Ascending aorta (tissue), 2 donors: ENCODE data around the gene PPP4R3B. TPM values are rescaled to one million over a fixed set of nuclear protein-coding genes. Genes with fewer than 3 reads are reported as not detected.
"Not testable (repeated sequence)": the region's sequence is repeated elsewhere in the genome, so short reads cannot be mapped to it uniquely, and the experiment has no call there.

Experiments
- DNase-seq, 2 donors: peaks; one replicate each; pipeline ENCODE4 v3.0.0-alpha.2; 2019; ENCODE audit warnings: low spot score in 2 of 2
- H3K27ac ChIP-seq, 2 donors: fragments of 200-600 bp; sonication (generic); one replicate each; pipeline ENCODE4 v1.5.1; 2016 to 2017; ENCODE audit warnings: mild to moderate bottlenecking in 1 of 2
- H3K27me3 ChIP-seq: fragments of 200-600 bp; sonication (generic); one replicate; pipeline ENCODE4 v1.5.1; 2017
- H3K36me3 ChIP-seq, 2 donors: fragments of 200-600 bp; sonication (generic); one replicate each; pipeline ENCODE4 v1.5.1; 2016
- H3K4me1 ChIP-seq, 2 donors: fragments of 200-600 bp; sonication (generic); one replicate each; pipeline ENCODE4 v1.5.1; 2016 to 2017; ENCODE audit warnings: mild to moderate bottlenecking in 1 of 2
- H3K4me3 ChIP-seq, 2 donors: fragments of 200-600 bp; sonication (generic); one replicate each; pipeline ENCODE4 v1.5.1; 2016 to 2017; ENCODE audit warnings: mild to moderate bottlenecking in 1 of 2
- H3K9me3 ChIP-seq, 2 donors: fragments of 200-600 bp; sonication (generic); one replicate each; pipeline ENCODE4 v1.5.1; 2016
- CTCF ChIP-seq, 3 experiments: fragments of 200-600 bp in 2 of 3; fragments of 450-650 bp in 1 of 3; sonication (generic) in 2 of 3; IDR thresholded peaks; one replicate each; pipeline ENCODE4 v1.5.1; 2016 to 2019; ENCODE audit warnings: antibody characterized with exemption in 3 of 3, mild to moderate bottlenecking in 1 of 3, moderate library complexity in 1 of 3
- intact Hi-C: fragments of 100-400 bp; cut with DNase I; formaldehyde crosslinking; loops from one replicate; pipeline ENCODE4 v1.15.1; 2023
- total RNA-seq: library from RNA; depleted of rRNA; stranded (reverse); fragments of >200 nt; gene quantifications from one replicate; pipeline ENCODE4 v1.1.0, GENCODE V29; 2016

The PPP4R3B gene
- total RNA-seq, 1 donor from 2014 or later: 18.2 TPM

GRCh38 chr2:55550368-55551102, 66.9 kb downstream of the PPP4R3B start:
- H3K4me3 ChIP-seq: no peak overlapping the region
- no peak for DNase-seq
- no peak for TF ChIP-seq CTCF (IDR thresholded peaks at IDR 0.05)
- peaks cover 15 to 35% of the 10 kb centered on the region in 2 donors for H3K36me3 ChIP-seq
- no peaks in the 10 kb centered on the region for H3K4me1 ChIP-seq
- no peaks in the 10 kb centered on the region for H3K27me3 ChIP-seq
- H3K27ac ChIP-seq: no peak overlapping the region
- H3K9me3 ChIP-seq: no peaks in the 10 kb centered on the region
- intact Hi-C loops: no loop called here

DNA sequence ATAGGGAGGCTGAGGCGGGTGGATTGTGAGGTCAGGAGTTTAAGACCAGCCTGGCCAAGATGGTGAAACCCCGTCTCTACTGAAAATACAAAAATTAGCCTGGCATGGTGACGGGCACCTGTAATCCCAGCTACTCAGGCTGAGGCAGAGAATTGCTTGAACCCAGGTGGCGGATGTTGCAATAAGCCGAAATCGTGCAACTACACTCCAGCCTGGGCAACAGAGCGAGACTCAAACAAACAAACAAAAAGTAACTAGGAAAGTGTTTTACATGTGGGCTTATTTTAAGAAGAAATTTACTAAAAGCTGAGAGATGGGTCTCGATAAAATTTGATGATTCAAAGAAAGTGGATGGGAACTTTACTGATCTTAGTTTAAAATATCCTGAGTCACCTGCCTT, 69.7 kb downstream of the PPP4R3B start:
- intact Hi-C loops, H3K9me3 ChIP-seq, H3K4me1 ChIP-seq, H3K4me3 ChIP-seq, DNase-seq, H3K27me3 ChIP-seq, H3K27ac ChIP-seq: not testable (repeated sequence)
- H3K36me3 ChIP-seq: peaks cover 33 to 43% of the 10 kb centered on the region in 2 donors

GRCh38 chr2:55547001-55547400, 70.4 kb downstream of the PPP4R3B start:
- TF ChIP-seq CTCF (IDR thresholded peaks at IDR 0.05): no peak
- no peak overlapping the region for H3K4me3 ChIP-seq
- H3K9me3 ChIP-seq: no peaks in the 10 kb centered on the region
- H3K4me1 ChIP-seq: no peaks in the 10 kb centered on the region
- no peak overlapping the region for H3K27ac ChIP-seq
- H3K36me3 ChIP-seq: peaks cover 33 to 41% of the 10 kb centered on the region in 2 donors
- no peak for DNase-seq
- intact Hi-C loops: no loop called here
- H3K27me3 ChIP-seq: no peaks in the 10 kb centered on the region

GRCh38 chr2:55530539-55531081, 86.8 kb downstream of the PPP4R3B start:
- TF ChIP-seq CTCF (IDR thresholded peaks at IDR 0.05): no peak
- Histone ChIP-seq H3K36me3 (peaks cover 41 to 57% of the 10 kb centered on the region in 2 donors), H3K27ac (no peak overlapping the region), H3K27me3 (no peaks in the 10 kb centered on the region), H3K9me3 (no peaks in the 10 kb centered on the region), H3K4me3 (no peak overlapping the region), H3K4me1 (no peaks in the 10 kb centered on the region)
- DNase-seq: no peak
- intact Hi-C loops: no loop called here

DNA sequence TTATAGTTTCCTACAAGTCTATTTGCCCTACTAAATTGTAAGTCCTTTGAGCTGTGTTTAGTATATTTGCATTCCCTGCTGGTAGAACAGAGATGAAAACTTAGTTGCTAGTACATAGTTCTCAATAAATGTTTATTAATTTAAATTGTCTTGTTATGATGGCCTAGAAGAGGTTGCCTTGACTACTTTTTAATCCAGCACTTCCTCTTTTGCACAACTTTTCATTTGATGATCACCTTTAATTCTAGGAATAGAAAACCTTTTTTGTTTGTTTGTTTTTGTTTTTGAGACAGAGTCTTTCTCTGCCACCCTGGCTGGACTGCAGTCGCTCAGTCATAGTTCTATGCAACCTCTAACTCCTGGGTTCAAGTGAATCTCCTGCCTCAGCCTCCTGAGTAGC, 91.2 kb downstream of the PPP4R3B start:
- no peak overlapping the region for H3K4me3 ChIP-seq
- no peaks in the 10 kb centered on the region for H3K4me1 ChIP-seq
- no peaks in the 10 kb centered on the region for H3K9me3 ChIP-seq
- no peak for TF ChIP-seq CTCF (IDR thresholded peaks at IDR 0.05)
- peaks cover 30 to 59% of the 10 kb centered on the region in 2 donors for H3K36me3 ChIP-seq
- DNase-seq: no peak
- H3K27ac ChIP-seq: no peak overlapping the region
- no peaks in the 10 kb centered on the region for H3K27me3 ChIP-seq
- intact Hi-C loops: no loop called here

- TF ChIP-seq CTCF (IDR thresholded peaks at IDR 0.05): no peak
- no peaks in the 10 kb centered on the region for H3K9me3 ChIP-seq
- no peak for DNase-seq
- intact Hi-C loops: no loop called here
- peaks cover 23 to 49% of the 10 kb centered on the region in 2 donors for H3K36me3 ChIP-seq
- no peak overlapping the region for H3K4me3 ChIP-seq
- H3K4me1 ChIP-seq: peaks cover 0 to 3% of the 10 kb centered on the region in 2 donors
- no peaks in the 10 kb centered on the region for H3K27me3 ChIP-seq
- H3K27ac ChIP-seq: no peak overlapping the region
Observed at GRCh38 chr2:55524884-55525437, 92.5 kb downstream of the PPP4R3B start.
